ENCODE data around the gene MET.

MET gene

GRCh38 chr7:116665332-116665996, 6.5 kb upstream of the MET start:
- DNase-seq: no peak

DNA sequence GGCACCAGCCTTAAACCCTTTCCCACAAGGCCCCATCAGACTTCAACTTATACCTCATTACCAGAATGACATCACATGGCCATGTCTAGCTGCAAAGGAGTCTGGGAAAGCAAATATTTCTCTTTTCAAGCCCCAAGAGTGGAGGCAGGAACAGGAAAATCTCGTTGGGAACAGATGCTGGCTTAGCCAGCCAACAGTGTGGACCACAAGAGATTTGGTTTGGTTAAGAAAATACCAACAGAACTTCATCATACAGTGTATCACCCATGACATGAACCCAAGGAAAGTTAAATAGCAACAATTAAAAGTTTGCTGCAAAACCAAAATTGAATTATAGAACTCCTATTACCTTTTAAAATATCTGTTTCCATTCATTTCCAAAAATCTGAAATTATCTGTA, 2.2 kb upstream of the MET start:
- DNase-seq: no peak

DNA sequence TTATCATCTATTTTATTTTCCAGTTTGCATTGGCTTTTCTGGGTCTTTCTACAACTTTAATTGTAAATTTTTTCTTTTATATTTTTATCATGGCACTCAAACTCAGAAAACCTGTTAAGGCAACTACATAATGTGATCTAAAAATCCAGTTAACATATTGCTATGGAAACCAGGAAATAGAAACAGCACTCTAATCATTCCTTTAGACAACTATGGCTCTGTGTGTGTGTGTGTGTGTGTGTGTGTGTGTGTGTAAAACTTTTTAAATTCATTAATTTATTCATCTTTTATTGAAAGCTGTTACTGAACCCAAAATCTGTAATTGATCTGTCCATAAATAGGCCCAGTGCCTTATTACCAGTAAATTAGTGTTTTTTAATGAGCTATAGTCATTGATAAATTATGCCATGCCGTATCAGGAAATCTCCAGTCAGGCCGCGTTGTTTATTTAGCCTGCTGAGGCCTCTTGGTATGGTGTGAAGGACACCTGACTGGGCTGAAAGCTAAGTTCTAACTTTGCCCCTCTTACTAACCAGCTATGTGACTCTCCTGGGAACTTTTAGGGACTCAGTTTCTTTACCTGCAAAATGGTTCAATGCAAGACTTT, 1.5 kb upstream of the MET start:
- DNase-seq: no peak

- DNase-seq: no peak
Observed at GRCh38 chr7:116671111-116671510, 885 bp upstream of the MET start.

GRCh38 chr7:116672596-116673456, 830 bp downstream of the MET start:
- DNase-seq: no peak

DNA sequence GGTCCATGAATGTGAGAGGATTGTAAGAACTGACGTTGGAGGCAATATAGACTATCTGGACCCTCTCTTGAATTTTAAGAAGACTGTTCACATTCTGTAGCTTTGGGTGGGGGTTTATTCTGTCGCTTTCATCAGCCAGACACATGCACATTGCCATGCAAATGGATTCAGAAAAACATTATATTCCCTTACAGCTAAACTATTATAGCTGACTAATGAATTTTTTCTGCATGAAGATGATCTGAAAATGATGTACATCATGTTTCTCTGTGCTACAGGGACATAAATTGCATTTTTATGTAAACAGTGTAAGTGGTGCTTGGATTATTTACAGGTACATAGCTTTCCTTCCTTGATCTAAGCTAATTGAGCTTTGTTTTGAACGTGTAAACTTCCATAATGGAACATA, 1.5 kb downstream of the MET start:
- DNase-seq: no peak

- no peak for DNase-seq
Observed at GRCh38 chr7:116674508-116675173, 2.6 kb downstream of the MET start.

GRCh38 chr7:116675812-116676355, 3.9 kb downstream of the MET start:
- DNase-seq: no peak

DNA sequence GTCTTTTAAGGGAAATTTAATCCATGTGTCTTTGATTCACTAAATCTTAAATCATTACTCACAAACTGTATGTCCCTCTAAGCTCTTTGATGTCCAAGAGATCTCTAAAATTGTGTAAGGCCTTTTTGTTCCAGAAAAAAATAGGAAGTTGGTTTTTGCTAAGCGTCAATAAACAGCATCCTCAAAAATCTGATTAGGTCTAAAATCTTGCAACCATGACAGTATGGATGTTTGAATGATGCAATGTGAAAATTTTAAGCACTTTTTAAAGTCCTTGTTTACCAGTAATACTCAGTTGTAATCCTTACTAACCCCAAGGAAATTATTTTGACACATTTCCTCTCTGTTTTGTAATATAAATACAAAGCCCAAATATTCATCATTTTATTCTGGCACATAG, 6.8 kb downstream of the MET start:
- no peak for DNase-seq

DNA sequence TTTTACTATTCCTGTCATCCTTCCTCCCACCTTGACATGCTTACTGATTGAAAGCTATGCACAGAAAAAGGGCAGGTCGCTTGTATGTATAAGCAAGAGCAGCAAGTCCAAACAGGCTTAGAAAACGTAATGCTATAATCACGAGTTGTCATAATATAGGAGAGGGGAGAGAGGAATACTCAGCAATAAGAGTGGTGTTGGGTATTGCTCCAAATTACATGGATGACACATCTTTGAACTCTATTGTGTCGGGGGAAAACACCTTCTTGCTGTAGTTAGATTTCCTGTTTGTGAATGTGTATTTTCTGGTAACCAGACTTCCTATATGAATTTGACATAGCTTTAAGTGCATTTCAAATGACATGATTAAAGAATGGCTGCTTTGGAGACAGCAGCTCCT, 7.5 kb downstream of the MET start:
- DNase-seq: no peak

- DNase-seq: no peak
Observed at GRCh38 chr7:116683786-116684185, 11.8 kb downstream of the MET start.

DNA sequence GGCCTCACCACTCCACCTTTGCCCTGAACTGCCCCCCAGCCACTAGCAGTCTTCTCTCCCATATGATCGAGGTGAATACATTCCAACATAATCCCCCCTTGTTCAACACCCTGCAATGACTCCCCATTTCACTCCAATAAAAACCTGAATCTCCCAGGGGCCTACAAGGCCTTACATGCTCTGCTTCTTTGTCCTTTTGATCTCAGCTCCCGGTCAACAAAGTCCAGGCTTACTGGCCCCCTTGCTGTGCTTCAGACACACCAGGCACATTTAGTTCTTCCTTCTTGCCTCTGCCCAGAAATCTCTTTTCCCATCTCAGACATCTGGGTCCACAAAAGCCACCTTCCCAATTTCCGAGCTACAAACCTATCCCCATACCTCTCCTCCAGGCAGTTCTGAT, 14.0 kb downstream of the MET start:
- no peak for DNase-seq

- DNase-seq: no peak
Observed at GRCh38 chr7:116686812-116687419, 14.9 kb downstream of the MET start.

DNA sequence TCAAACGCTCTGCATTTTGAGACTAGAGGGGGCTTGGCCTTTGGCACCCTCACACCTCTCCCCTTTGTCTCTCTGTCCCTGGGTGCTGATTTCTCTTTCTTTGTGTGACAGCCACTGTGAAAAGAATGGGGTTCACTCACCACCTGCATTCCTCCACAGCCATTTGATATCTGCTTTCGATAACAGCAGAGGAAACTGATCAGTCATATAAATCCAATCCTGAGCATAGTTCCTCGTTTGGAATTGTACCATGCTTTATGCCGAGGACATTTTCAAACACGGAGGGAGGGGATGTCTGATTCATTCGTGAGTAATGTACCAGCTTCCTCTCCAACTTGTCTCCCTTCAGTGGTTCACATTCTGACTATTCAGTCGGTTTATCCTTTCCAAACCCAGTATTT, 15.8 kb downstream of the MET start:
- DNase-seq: no peak

GRCh38 chr7:116689790-116690259, 17.8 kb downstream of the MET start:
- DNase-seq: no peak

- no peak for DNase-seq
Observed at GRCh38 chr7:116691664-116692063, 19.7 kb downstream of the MET start.

DNA sequence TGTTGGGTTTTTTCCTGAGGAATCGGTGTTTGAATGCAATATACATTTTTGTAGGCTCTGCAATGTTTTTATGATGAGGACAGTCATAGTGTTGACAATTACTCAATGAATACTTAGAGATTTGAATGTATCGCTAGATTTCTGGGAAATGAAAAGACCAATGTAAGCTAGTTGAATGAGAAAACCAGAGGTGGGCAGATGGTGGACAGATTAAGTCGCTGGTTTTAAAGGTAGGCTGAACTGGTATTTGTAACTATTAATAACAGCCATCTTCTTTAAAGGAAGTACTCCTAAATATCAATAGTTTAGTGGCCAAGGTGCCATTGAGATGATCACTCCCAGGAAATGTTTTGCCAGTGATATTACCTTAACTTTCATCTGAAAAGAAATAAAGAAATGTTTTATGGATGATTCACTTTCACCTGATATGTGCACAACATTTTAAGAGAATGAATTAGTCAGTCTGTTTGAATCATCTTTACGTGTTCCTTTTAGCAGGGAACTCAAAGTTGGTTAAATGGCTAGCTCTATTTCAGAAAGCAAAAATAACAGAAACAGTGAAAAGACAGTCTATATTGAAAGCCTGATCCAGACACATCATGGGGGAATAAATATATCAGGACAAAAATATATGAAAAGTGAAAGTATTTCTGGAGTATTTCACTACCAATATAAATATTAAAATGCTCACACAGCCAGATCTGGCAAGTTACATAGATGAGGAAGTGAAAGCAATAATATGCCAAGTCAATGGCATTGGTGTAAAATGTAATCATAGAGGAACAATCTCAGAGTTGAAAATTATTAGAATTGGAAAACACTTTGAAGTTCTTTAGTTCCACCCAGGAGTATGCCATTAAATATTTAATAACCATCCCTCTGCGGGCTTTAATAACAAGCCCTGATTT, 20.7 kb downstream of the MET start:
- DNase-seq: no peak

DNA sequence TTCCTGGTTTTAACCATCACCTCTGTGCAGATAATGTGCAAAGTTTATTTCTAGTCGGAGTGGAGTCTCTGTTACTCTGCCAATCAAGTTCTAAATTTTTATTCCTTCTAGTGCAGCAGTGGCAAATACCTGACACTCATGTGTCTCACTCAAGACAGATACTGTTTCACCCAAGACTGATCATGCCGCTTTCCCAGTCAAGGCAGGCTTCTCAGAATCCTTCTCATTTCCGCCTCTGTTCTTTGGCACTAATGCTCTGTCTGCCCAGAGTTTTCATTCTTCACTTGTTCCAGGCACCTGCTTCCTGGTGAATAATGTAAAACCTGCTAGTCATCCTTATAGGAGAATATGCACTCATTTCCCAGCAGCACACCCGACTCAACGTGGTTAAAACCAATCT, 24.7 kb downstream of the MET start:
- DNase-seq: no peak

DNA sequence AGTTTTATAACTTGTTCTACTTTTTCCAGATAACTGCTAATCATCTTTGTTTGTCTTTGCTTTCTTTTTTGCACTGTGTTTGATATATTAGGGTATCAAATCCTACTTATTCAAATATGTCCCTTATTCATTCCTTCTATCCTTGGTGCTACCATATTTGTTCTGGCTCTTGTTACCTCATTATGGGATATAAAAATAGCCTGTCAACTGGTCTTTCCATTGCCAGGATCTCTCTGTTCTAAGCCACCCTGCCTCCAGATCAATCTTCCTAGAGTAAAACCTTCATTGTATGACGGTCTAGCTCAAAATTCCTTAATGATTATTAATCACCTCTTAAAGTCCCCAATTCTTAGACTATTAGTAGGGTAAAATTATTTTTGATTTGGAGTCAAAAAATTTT, 25.2 kb downstream of the MET start:
- DNase-seq: no peak

DNA sequence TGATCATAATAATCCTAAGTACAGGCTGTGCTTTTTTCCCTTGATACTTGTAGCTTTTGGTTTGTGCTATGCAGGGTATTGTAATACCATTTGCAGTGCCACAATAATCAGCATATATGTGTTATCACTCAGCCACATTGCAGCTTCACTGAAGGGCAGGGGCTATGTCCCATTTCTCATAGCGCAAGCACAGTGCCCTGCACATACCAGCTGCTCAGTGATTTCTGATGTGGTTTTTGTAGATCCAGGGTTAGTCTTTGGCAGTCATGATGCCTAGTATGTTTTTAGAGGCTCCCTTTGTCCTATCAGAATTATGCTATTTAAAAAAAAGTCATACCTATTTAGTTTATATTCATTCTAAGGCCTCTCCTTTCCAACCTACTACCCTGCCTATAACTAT, 25.8 kb downstream of the MET start:
- no peak for DNase-seq

DNA sequence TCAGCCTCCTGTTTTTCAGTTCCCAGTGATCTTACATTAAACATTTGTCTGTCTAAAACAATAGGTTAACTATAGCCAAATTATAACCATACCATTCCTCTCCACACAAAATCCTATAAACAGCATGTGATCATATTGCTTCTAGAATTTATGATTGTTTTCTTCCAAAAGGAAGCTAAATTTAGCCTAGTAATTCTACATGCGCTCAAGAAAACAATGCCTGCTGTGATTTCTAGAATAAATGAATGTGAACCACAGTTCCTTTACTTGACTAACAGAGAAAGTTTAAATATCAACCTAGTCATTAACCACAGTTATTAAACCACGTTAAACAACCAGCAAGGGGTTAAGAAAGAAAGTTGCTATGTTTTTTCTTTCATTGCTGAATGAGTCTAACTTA, 26.4 kb downstream of the MET start:
- no peak for DNase-seq
